Thyroid gland (tissue), 4 donors: ENCODE results near the gene KRTAP3-2. TPM values are rescaled to one million over a fixed set of nuclear protein-coding genes. Genes with fewer than 3 reads are reported as not detected.

ENCODE experiments used
- DNase-seq, 2 donors: peaks; one replicate each; pipeline ENCODE4 v3.0.0-alpha.2; 2019
- H3K27ac ChIP-seq, 3 donors: fragments of 200-600 bp; sonication (generic); 1 replicate in 2 of 3; 2 replicates in 1 of 3; pipeline ENCODE4 v1.5.1; 2016 to 2019; ENCODE audit warnings: mild to moderate bottlenecking in 1 of 3, moderate library complexity in 1 of 3
- H3K27me3 ChIP-seq: fragments of 200-600 bp; sonication (generic); one replicate; pipeline ENCODE4 v1.5.1; 2019
- H3K36me3 ChIP-seq, 2 donors: fragments of 200-600 bp; sonication (generic); one replicate each; pipeline ENCODE4 v1.5.1; 2016 to 2019
- H3K4me1 ChIP-seq, 2 donors: fragments of 200-600 bp; sonication (generic); one replicate each; pipeline ENCODE4 v1.5.1; 2017 to 2019
- H3K4me3 ChIP-seq, 3 donors: fragments of 200-600 bp; sonication (generic); replicated peaks in 1 of 3; 1 replicate in 2 of 3; 2 replicates in 1 of 3; pipeline ENCODE4 v1.5.1; 2016; ENCODE audit warnings: mild to moderate bottlenecking in 1 of 3
- H3K9me3 ChIP-seq: fragments of 200-600 bp; sonication (generic); one replicate; pipeline ENCODE4 v1.5.1; 2017
- CTCF ChIP-seq, 6 experiments: fragments of 200-600 bp in 3 of 6; fragments of 450-650 bp in 3 of 6; sonication (generic) in 3 of 6; IDR thresholded peaks; one replicate each; pipeline ENCODE4 v1.5.1; 2016 to 2019; ENCODE audit warnings: antibody characterized with exemption in 6 of 6, mild to moderate bottlenecking in 2 of 6, inconsistent platforms in 1 of 6, moderate library complexity in 1 of 6
- POLR2A ChIP-seq, 2 donors: fragments of 450-650 bp; IDR thresholded peaks; one replicate each; pipeline ENCODE4 v1.6.1; 2017; ENCODE audit warnings: antibody characterized with exemption in 2 of 2, mild to moderate bottlenecking in 2 of 2, moderate library complexity in 1 of 2
- WGBS, 2 donors: methylation state at CpG; one replicate each; pipeline ENCODE4 v1.1.5; 2017; 5-methylcytosine and 5-hydroxymethylcytosine counted together
- intact Hi-C: fragments of 100-400 bp; cut with DNase I; formaldehyde crosslinking; loops from one replicate; pipeline ENCODE4 v1.15.1; 2023
- total RNA-seq, 4 donors: library from RNA; depleted of rRNA; stranded (reverse); fragments of >200 nt; gene quantifications; one replicate each; pipeline ENCODE4 v1.2.3, GENCODE V29; 2016

The KRTAP3-2 gene
- total RNA-seq, 4 donors from 2014 or later = not detected

GRCh38 chr17:41020336-41020735 lies 20.6 kb upstream of the KRTAP3-2 start:
- Histone ChIP-seq H3K4me3 (no peak overlapping the region), H3K36me3 (no peaks in the 10 kb centered on the region), H3K9me3 (no peaks in the 10 kb centered on the region), H3K27me3 (no peaks in the 10 kb centered on the region), H3K4me1 (no peaks in the 10 kb centered on the region), H3K27ac (no peak overlapping the region)
- TF ChIP-seq POLR2A (IDR thresholded peaks at IDR 0.05) (no peak), CTCF (IDR thresholded peaks at IDR 0.05) (no peak)
- intact Hi-C loops = no loop called here
- no peak for DNase-seq

- no peak for DNase-seq
- H3K4me1 ChIP-seq = no peaks in the 10 kb centered on the region
- WGBS, 2 donors = 84 to 95% methylated on average over 3 of the region's 3 CpGs
- H3K4me3 ChIP-seq = no peak overlapping the region
- intact Hi-C loops = no loop called here
- H3K9me3 ChIP-seq = no peaks in the 10 kb centered on the region
- H3K27ac ChIP-seq = no peak overlapping the region
- TF ChIP-seq CTCF (IDR thresholded peaks at IDR 0.05) (no peak), POLR2A (IDR thresholded peaks at IDR 0.05) (no peak)
- H3K27me3 ChIP-seq = no peaks in the 10 kb centered on the region
- H3K36me3 ChIP-seq = no peaks in the 10 kb centered on the region
These were observed 19.7 kb upstream of the KRTAP3-2 start for GRCh38 chr17:41019415-41019814.

- TF ChIP-seq POLR2A (IDR thresholded peaks at IDR 0.05) (no peak), CTCF (IDR thresholded peaks at IDR 0.05) (no peak)
- H3K36me3 ChIP-seq = no peaks in the 10 kb centered on the region
- WGBS, 2 donors = 73 to 80% methylated on average over 3 of the region's 3 CpGs
- no peak overlapping the region for H3K27ac ChIP-seq
- H3K4me3 ChIP-seq = no peak overlapping the region
- no peak for DNase-seq
- H3K4me1 ChIP-seq = no peaks in the 10 kb centered on the region
- no peaks in the 10 kb centered on the region for H3K9me3 ChIP-seq
- H3K27me3 ChIP-seq = no peaks in the 10 kb centered on the region
- intact Hi-C loops = no loop called here
These were observed 18.8 kb upstream of the KRTAP3-2 start for GRCh38 chr17:41018541-41018940.

- intact Hi-C loops = no loop called here
- H3K4me3 ChIP-seq = no peak overlapping the region
- TF ChIP-seq CTCF (IDR thresholded peaks at IDR 0.05) = no peak
- no peak for TF ChIP-seq POLR2A (IDR thresholded peaks at IDR 0.05)
- no peaks in the 10 kb centered on the region for H3K9me3 ChIP-seq
- no peak overlapping the region for H3K27ac ChIP-seq
- H3K27me3 ChIP-seq = no peaks in the 10 kb centered on the region
- no peak for DNase-seq
- no peaks in the 10 kb centered on the region for H3K36me3 ChIP-seq
- 74 to 76% methylated on average over 13 of the region's 13 CpGs for WGBS, 2 donors
- H3K4me1 ChIP-seq = no peaks in the 10 kb centered on the region
These were observed 17.0 kb upstream of the KRTAP3-2 start for GRCh38 chr17:41016578-41017215.

GRCh38 chr17:41015454-41015853 lies 15.7 kb upstream of the KRTAP3-2 start:
- intact Hi-C loops = no loop called here
- TF ChIP-seq POLR2A (IDR thresholded peaks at IDR 0.05) (no peak), CTCF (IDR thresholded peaks at IDR 0.05) (no peak)

More at GRCh38 chr17:41015454-41015853, 15.7 kb upstream of the KRTAP3-2 start:
- whole genome bisulfite sequencing, 2 donors = 75 to 82% methylated on average over 7 of the region's 7 CpGs
- Histone ChIP-seq H3K9me3 (no peaks in the 10 kb centered on the region), H3K4me1 (no peaks in the 10 kb centered on the region), H3K27me3 (no peaks in the 10 kb centered on the region), H3K4me3 (no peak overlapping the region), H3K27ac (no peak overlapping the region), H3K36me3 (no peaks in the 10 kb centered on the region)
- no peak for DNase-seq
